Thyroid gland (tissue), 4 donors: ENCODE measurements around the gene ARHGEF10L. TPM values are rescaled to one million over a fixed set of nuclear protein-coding genes. Genes with fewer than 3 reads are reported as not detected.

ENCODE experiments used
- DNase-seq, 2 donors: peaks; one replicate each; pipeline ENCODE4 v3.0.0-alpha.2; 2019
- H3K27ac ChIP-seq, 3 donors: fragments of 200-600 bp; sonication (generic); 1 replicate in 2 of 3; 2 replicates in 1 of 3; pipeline ENCODE4 v1.5.1; 2016 to 2019; ENCODE audit warnings: mild to moderate bottlenecking in 1 of 3, moderate library complexity in 1 of 3
- H3K27me3 ChIP-seq: fragments of 200-600 bp; sonication (generic); one replicate; pipeline ENCODE4 v1.5.1; 2019
- H3K36me3 ChIP-seq, 2 donors: fragments of 200-600 bp; sonication (generic); one replicate each; pipeline ENCODE4 v1.5.1; 2016 to 2019
- H3K4me1 ChIP-seq, 2 donors: fragments of 200-600 bp; sonication (generic); one replicate each; pipeline ENCODE4 v1.5.1; 2017 to 2019
- H3K4me3 ChIP-seq, 3 donors: fragments of 200-600 bp; sonication (generic); replicated peaks in 1 of 3; 1 replicate in 2 of 3; 2 replicates in 1 of 3; pipeline ENCODE4 v1.5.1; 2016; ENCODE audit warnings: mild to moderate bottlenecking in 1 of 3
- H3K9me3 ChIP-seq: fragments of 200-600 bp; sonication (generic); one replicate; pipeline ENCODE4 v1.5.1; 2017
- CTCF ChIP-seq, 6 experiments: fragments of 200-600 bp in 3 of 6; fragments of 450-650 bp in 3 of 6; sonication (generic) in 3 of 6; IDR thresholded peaks; one replicate each; pipeline ENCODE4 v1.5.1; 2016 to 2019; ENCODE audit warnings: antibody characterized with exemption in 6 of 6, mild to moderate bottlenecking in 2 of 6, inconsistent platforms in 1 of 6, moderate library complexity in 1 of 6
- POLR2A ChIP-seq, 2 donors: fragments of 450-650 bp; IDR thresholded peaks; one replicate each; pipeline ENCODE4 v1.6.1; 2017; ENCODE audit warnings: antibody characterized with exemption in 2 of 2, mild to moderate bottlenecking in 2 of 2, moderate library complexity in 1 of 2
- WGBS, 2 donors: methylation state at CpG; one replicate each; pipeline ENCODE4 v1.1.5; 2017; 5-methylcytosine and 5-hydroxymethylcytosine counted together
- intact Hi-C: fragments of 100-400 bp; cut with DNase I; formaldehyde crosslinking; loops from one replicate; pipeline ENCODE4 v1.15.1; 2023
- total RNA-seq, 4 donors: library from RNA; depleted of rRNA; stranded (reverse); fragments of >200 nt; gene quantifications; one replicate each; pipeline ENCODE4 v1.2.3, GENCODE V29; 2016

ARHGEF10L gene
- total RNA-seq, 4 donors from 2014 or later: 32.2 to 64.5 (median 51.4) TPM

GRCh38 chr1:17614586-17614985 is 75.1 kb downstream of the ARHGEF10L start:
- Histone ChIP-seq H3K36me3 (peaks cover 0 to 5% of the 10 kb centered on the region in 2 donors), H3K27ac (no peak overlapping the region), H3K4me1 (peaks cover 0 to 3% of the 10 kb centered on the region in 2 donors), H3K4me3 (no peak overlapping the region), H3K9me3 (no peaks in the 10 kb centered on the region), H3K27me3 (no peaks in the 10 kb centered on the region)
- no peak for DNase-seq
- intact Hi-C loops: no loop called here
- WGBS, 2 donors: 83 to 90% methylated on average over 4 of the region's 4 CpGs
- no peak for TF ChIP-seq POLR2A (IDR thresholded peaks at IDR 0.05)

DNA sequence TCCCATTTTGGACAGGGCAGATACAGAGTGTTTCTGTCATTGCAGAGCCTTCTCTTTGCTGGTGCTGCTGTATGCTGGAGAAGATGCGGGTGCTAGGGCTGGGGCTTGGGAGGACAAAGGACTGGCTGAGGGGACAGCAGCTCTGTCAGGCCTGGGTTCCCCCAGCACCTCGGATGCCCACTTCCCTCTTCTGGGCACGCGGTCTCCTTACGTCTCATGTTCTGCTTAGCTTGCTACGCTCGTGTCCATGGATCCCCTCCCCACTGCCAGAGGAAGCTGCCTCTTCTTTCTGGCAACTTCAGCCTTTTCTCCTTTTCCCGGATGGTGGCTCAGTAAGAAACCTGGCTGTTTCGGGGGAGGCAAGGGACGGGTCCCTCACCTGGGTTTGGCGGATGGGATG is 75.7 kb downstream of the ARHGEF10L start:
- intact Hi-C loops: no loop called here
- TF ChIP-seq POLR2A (IDR thresholded peaks at IDR 0.05): no peak
- no peak for TF ChIP-seq CTCF (IDR thresholded peaks at IDR 0.05)
- Histone ChIP-seq H3K4me3 (no peak overlapping the region), H3K27ac (no peak overlapping the region), H3K4me1 (peaks cover 0 to 3% of the 10 kb centered on the region in 2 donors), H3K36me3 (peaks cover 0 to 5% of the 10 kb centered on the region in 2 donors), H3K9me3 (no peaks in the 10 kb centered on the region), H3K27me3 (no peaks in the 10 kb centered on the region)
- WGBS, 2 donors: 89 to 92% methylated on average over 11 of the region's 11 CpGs
- DNase-seq: no peak

GRCh38 chr1:17615959-17616358 is 76.5 kb downstream of the ARHGEF10L start:
- intact Hi-C loops: no loop called here
- TF ChIP-seq POLR2A (IDR thresholded peaks at IDR 0.05): no peak
- TF ChIP-seq CTCF (IDR thresholded peaks at IDR 0.05): no peak
- Histone ChIP-seq H3K4me1 (peaks cover 0 to 3% of the 10 kb centered on the region in 2 donors), H3K4me3 (no peak overlapping the region), H3K36me3 (peaks cover 0 to 5% of the 10 kb centered on the region in 2 donors), H3K9me3 (no peaks in the 10 kb centered on the region), H3K27me3 (no peaks in the 10 kb centered on the region), H3K27ac (no peak overlapping the region)
- 93 to 96% methylated on average over 11 to 12 of the region's 17 CpGs for WGBS, 2 donors
- no peak for DNase-seq

- TF ChIP-seq POLR2A (IDR thresholded peaks at IDR 0.05) (no peak), CTCF (IDR thresholded peaks at IDR 0.05) (no peak)
- no peaks in the 10 kb centered on the region for H3K9me3 ChIP-seq
- no peak for DNase-seq
- intact Hi-C loops: no loop called here
- WGBS, 2 donors: 92 to 98% methylated on average over 12 of the region's 12 CpGs
- peaks cover 0 to 6% of the 10 kb centered on the region in 2 donors for H3K36me3 ChIP-seq
- H3K27ac ChIP-seq: no peak overlapping the region
- peaks cover 0 to 3% of the 10 kb centered on the region in 2 donors for H3K4me1 ChIP-seq
- no peak overlapping the region for H3K4me3 ChIP-seq
- no peaks in the 10 kb centered on the region for H3K27me3 ChIP-seq
Observed at GRCh38 chr1:17616731-17617279, 77.3 kb downstream of the ARHGEF10L start.

GRCh38 chr1:17617787-17618557 is 78.5 kb downstream of the ARHGEF10L start:
- Histone ChIP-seq H3K27ac (peak overlapping the region in 1 of 3 donors; percentile 24), H3K9me3 (no peaks in the 10 kb centered on the region), H3K4me1 (peaks cover 0 to 3% of the 10 kb centered on the region in 2 donors), H3K4me3 (no peak overlapping the region), H3K36me3 (peaks cover 8 to 15% of the 10 kb centered on the region in 2 donors), H3K27me3 (no peaks in the 10 kb centered on the region)
- TF ChIP-seq CTCF (IDR thresholded peaks at IDR 0.05): no peak
- no peak for TF ChIP-seq POLR2A (IDR thresholded peaks at IDR 0.05)
- intact Hi-C loops: no loop called here
- DNase-seq: no peak
- 72 to 82% methylated on average over 21 of the region's 27 CpGs for WGBS, 2 donors
